H1 (cell line): ENCODE measurements around the gene RASSF4. TPM values are rescaled to one million over a fixed set of nuclear protein-coding genes. Genes with fewer than 3 reads are reported as not detected.

Experiments
- CTCF ChIA-PET: fragments of 300-600 bp; sonication (Branson Sonifier 250); formaldehyde crosslinking; loops from one replicate; lab custom pipeline; 2021; ENCODE audit not compliant: partially characterized antibody; lab: Charles Lee
- POLR2A ChIA-PET: fragments of 300-600 bp; sonication (Branson Sonifier 250); formaldehyde crosslinking; loops from one replicate; lab custom pipeline; 2021; ENCODE audit warnings: inconsistent platforms; ENCODE audit not compliant: partially characterized antibody; lab: Charles Lee
- DNase-seq, 2 experiments: peaks; one replicate each; pipeline versions ENCODE4 v3.0.0 to v3.0.0-alpha.2; 2010 to 2022; ENCODE audit warnings: low spot score in 2 of 2, low read depth in 1 of 2, mixed read lengths in 1 of 2
- FAIRE-seq: peaks from 2 replicates; lab custom pipeline; 2011; peaks lifted over from hg19 to GRCh38; lab: Jason Lieb, UNC
- H2AFZ ChIP-seq: 2 replicates; pipeline ENCODE4 v1.8.1; 2012; ENCODE audit warnings: low read length, inconsistent platforms
- H2AK5ac ChIP-seq: 2 replicates; pipeline ENCODE4 v1.6.1; 2013; ENCODE audit warnings: low read depth, low read length
- H2BK120ac ChIP-seq: replicated peaks from 2 replicates; pipeline ENCODE3; 2013; ENCODE audit warnings: low read depth, low read length, inconsistent platforms
- H2BK12ac ChIP-seq: 2 replicates; pipeline ENCODE4 v1.6.1; 2013; ENCODE audit warnings: low read depth, low read length
- H2BK15ac ChIP-seq: 2 replicates; pipeline ENCODE4 v1.6.1; 2013; ENCODE audit warnings: low read length
- H2BK20ac ChIP-seq: 2 replicates; pipeline ENCODE4 v1.6.1; 2013; ENCODE audit warnings: low read length
- H2BK5ac ChIP-seq: 2 replicates; pipeline ENCODE4 v1.6.1; 2013; ENCODE audit warnings: low read depth, low read length
- H3K14ac ChIP-seq: 2 replicates; pipeline ENCODE4 v1.6.1; 2013; ENCODE audit warnings: inconsistent platforms; ENCODE audit not compliant: insufficient read length
- H3K18ac ChIP-seq: 2 replicates; pipeline ENCODE4 v1.6.1; 2013; ENCODE audit warnings: low read length; ENCODE audit errors: extremely low read depth
- H3K23ac ChIP-seq: 2 replicates; pipeline ENCODE4 v1.6.1; 2013; ENCODE audit warnings: inconsistent platforms; ENCODE audit not compliant: insufficient read length
- H3K23me2 ChIP-seq: 2 replicates; pipeline ENCODE4 v1.6.1; 2013; ENCODE audit warnings: low read depth, low read length
- H3K27ac ChIP-seq: 2 replicates; pipeline ENCODE4 v1.6.1; 2011; ENCODE audit warnings: low read depth, low read length, inconsistent platforms
- H3K27me3 ChIP-seq, 4 experiments: replicated peaks in 1 of 4; 1 replicate in 1 of 4; 2 replicates in 3 of 4; pipeline versions ENCODE4 v1.6.1 to v1.8.1; 2011 to 2013; ENCODE audit warnings: low read length in 3 of 4, mild to moderate bottlenecking in 3 of 4, inconsistent platforms in 2 of 4, mixed read lengths in 2 of 4, moderate library complexity in 1 of 4; ENCODE audit not compliant: control insufficient read depth in 3 of 4, insufficient read depth in 3 of 4; ENCODE audit errors: extremely low read depth in 1 of 4
- H3K36me3 ChIP-seq, 4 experiments: 2 replicates each; pipeline versions ENCODE4 v1.6.1 to v1.8.1; 2011 to 2013; ENCODE audit warnings: mild to moderate bottlenecking in 4 of 4, low read length in 3 of 4, moderate library complexity in 2 of 4, control low read depth in 1 of 4, inconsistent platforms in 1 of 4; ENCODE audit not compliant: insufficient read depth in 4 of 4, control insufficient read depth in 2 of 4
- H3K4ac ChIP-seq: replicated peaks from 2 replicates; pipeline ENCODE3; 2013; ENCODE audit warnings: low read length, low read depth, mixed read lengths, inconsistent platforms; ENCODE audit not compliant: insufficient read length
- H3K4me1 ChIP-seq, 4 experiments: replicated peaks in 1 of 4; 1 replicate in 1 of 4; 2 replicates in 3 of 4; pipeline versions ENCODE4 v1.6.1 to v1.8.1; 2011 to 2013; ENCODE audit warnings: low read length in 3 of 4, inconsistent platforms in 2 of 4, mixed read lengths in 1 of 4; ENCODE audit not compliant: insufficient read depth in 4 of 4, control insufficient read depth in 3 of 4
- H3K4me2 ChIP-seq, 2 experiments: 2 replicates each; pipeline versions ENCODE4 v1.6.1 to v1.8.1; 2011 to 2013; ENCODE audit warnings: low read depth in 2 of 2, low read length in 2 of 2, control low read depth in 1 of 2, inconsistent platforms in 1 of 2, mild to moderate bottlenecking in 1 of 2; ENCODE audit not compliant: insufficient read depth in 1 of 2
- H3K4me3 ChIP-seq, 4 experiments: fragments of 200-600, 300-600 bp in 1 of 4; sonication (generic), shearing (Covaris generic), sonication (Bioruptor Twin) in 1 of 4; 2 replicates each; pipeline versions ENCODE4 v1.5.1 to v1.8.1; 2011 to 2016; ENCODE audit warnings: low read length in 4 of 4, low read depth in 3 of 4, control low read depth in 2 of 4, inconsistent platforms in 2 of 4, mild to moderate bottlenecking in 2 of 4, mixed read lengths in 1 of 4, moderate library complexity in 1 of 4; ENCODE audit not compliant: insufficient read depth in 2 of 4; ENCODE audit errors: extremely low read depth in 1 of 4
- H3K56ac ChIP-seq: replicated peaks from 2 replicates; pipeline ENCODE3; 2013; ENCODE audit warnings: low read depth, mild to moderate bottlenecking, mixed read lengths, low read length, inconsistent platforms; ENCODE audit not compliant: insufficient read length
- H3K79me1 ChIP-seq: 2 replicates; pipeline ENCODE4 v1.6.1; 2013; ENCODE audit warnings: low read depth, low read length, control low read depth
- H3K79me2 ChIP-seq, 2 experiments: 2 replicates each; pipeline versions ENCODE4 v1.6.1 to v1.8.1; 2012 to 2013; ENCODE audit warnings: low read length in 2 of 2, mild to moderate bottlenecking in 2 of 2, inconsistent platforms in 1 of 2; ENCODE audit not compliant: insufficient read depth in 2 of 2, control insufficient read depth in 1 of 2
- H3K9ac ChIP-seq, 4 experiments: replicated peaks in 1 of 4; 1 replicate in 1 of 4; 2 replicates in 3 of 4; pipeline versions ENCODE4 v1.6.1 to v1.8.1; 2011 to 2013; ENCODE audit warnings: low read depth in 3 of 4, low read length in 3 of 4, control low read depth in 2 of 4, mild to moderate bottlenecking in 2 of 4, moderate library complexity in 2 of 4, inconsistent platforms in 1 of 4; ENCODE audit errors: extremely low read depth in 1 of 4
- H3K9me3 ChIP-seq, 2 experiments: 2 replicates each; pipeline versions ENCODE4 v1.6.1 to v1.8.1; 2012 to 2013; ENCODE audit warnings: mild to moderate bottlenecking in 2 of 2, moderate library complexity in 2 of 2, control low read depth in 1 of 2, inconsistent platforms in 1 of 2, low read depth in 1 of 2, low read length in 1 of 2, mixed read lengths in 1 of 2; ENCODE audit not compliant: insufficient read depth in 2 of 2
- H4K20me1 ChIP-seq, 2 experiments: replicated peaks in 1 of 2; 2 replicates each; pipeline versions ENCODE3 to v1.8.1; 2011 to 2013; ENCODE audit warnings: inconsistent platforms in 2 of 2, low read length in 2 of 2, mild to moderate bottlenecking in 1 of 2; ENCODE audit not compliant: insufficient read depth in 2 of 2, control insufficient read depth in 1 of 2
- H4K5ac ChIP-seq: 2 replicates; pipeline ENCODE4 v1.6.1; 2013; ENCODE audit warnings: low read length, low read depth, mixed read lengths, inconsistent platforms; ENCODE audit not compliant: insufficient read length
- H4K8ac ChIP-seq: 2 replicates; pipeline ENCODE4 v1.8.0; 2013; ENCODE audit warnings: mild to moderate bottlenecking, moderate library complexity, low read length, inconsistent platforms; ENCODE audit not compliant: insufficient read depth; ENCODE audit errors: extremely low read depth
- H4K91ac ChIP-seq: replicated peaks from 2 replicates; pipeline ENCODE3; 2013; ENCODE audit warnings: low read length, mixed read lengths, inconsistent platforms; ENCODE audit not compliant: insufficient read length
- BACH1 ChIP-seq: IDR thresholded peaks from 2 replicates; pipeline ENCODE4 v1.6.1; 2012; ENCODE audit warnings: low read length, improper control_type of control experiment
- CHD2 ChIP-seq: IDR thresholded peaks from 2 replicates; pipeline ENCODE4 v1.6.1; 2012; ENCODE audit warnings: low read length, improper control_type of control experiment
- FOSL1 ChIP-seq: IDR thresholded peaks from 2 replicates; pipeline ENCODE4 v1.6.1; 2011; ENCODE audit warnings: mild to moderate bottlenecking, low read depth, low read length, moderate library complexity; ENCODE audit not compliant: insufficient read depth
- GTF2F1 ChIP-seq: IDR thresholded peaks from 2 replicates; pipeline ENCODE4 v1.6.1; 2012; ENCODE audit warnings: low read depth, low read length, improper control_type of control experiment, borderline replicate concordance
- HDAC6 ChIP-seq: IDR thresholded peaks from one replicate; pipeline ENCODE4 v1.7.1; 2012; ENCODE audit warnings: low read depth, mild to moderate bottlenecking, inconsistent platforms, low read length, moderate library complexity
- KDM5A ChIP-seq: fragments of 200-600 bp; IDR thresholded peaks from 2 replicates; pipeline ENCODE4 v1.7.1; 2012; ENCODE audit warnings: mild to moderate bottlenecking, low read length, inconsistent platforms, mixed read lengths
- RNF2 ChIP-seq: fragments of 200-900, 300-1000 bp; sonication (generic); IDR thresholded peaks from 2 replicates; pipeline ENCODE4 v1.7.1; 2016; ENCODE audit warnings: borderline replicate concordance, low read depth, mild to moderate bottlenecking, antibody characterized with exemption, low read length; ENCODE audit not compliant: poor library complexity, severe bottlenecking; ENCODE audit errors: missing control alignments
- SAP30 ChIP-seq: fragments of 300-600 bp; sonication (generic); IDR thresholded peaks from 2 replicates; pipeline ENCODE4 v1.7.1; 2012; ENCODE audit warnings: low read length, moderate library complexity, mild to moderate bottlenecking, inconsistent platforms; ENCODE audit not compliant: insufficient read depth, insufficient replicate concordance
- SIRT6 ChIP-seq: IDR thresholded peaks from one replicate; pipeline ENCODE4 v1.7.1; 2012; ENCODE audit warnings: low read length, inconsistent platforms
- SP1 ChIP-seq: IDR thresholded peaks from 2 replicates; pipeline ENCODE4 v1.6.1; 2011; ENCODE audit warnings: low read depth, low read length
- SP4 ChIP-seq: IDR thresholded peaks from 2 replicates; pipeline ENCODE4 v1.6.1; 2012; ENCODE audit warnings: low read length, inconsistent platforms
- YY1 ChIP-seq: IDR thresholded peaks from 2 replicates; pipeline ENCODE4 v1.6.1; 2011; ENCODE audit warnings: low read depth, mild to moderate bottlenecking, low read length
- WGBS, 2 experiments: shearing (Covaris generic) in 1 of 2; methylation state at CpG; one replicate each; pipeline versions ENCODE4 v1.1.6 to v1.1.7; 2013 to 2015; ENCODE audit warnings: low lambda C conversion rate in 2 of 2, mixed read lengths in 2 of 2, inconsistent platforms in 1 of 2, low coverage in 1 of 2, missing lambda C conversion rate in 1 of 2; ENCODE audit not compliant: insufficient replicate concordance in 2 of 2, insufficient coverage in 1 of 2, insufficient read length in 1 of 2; ENCODE audit errors: extremely low coverage in 1 of 2, missing lambda C conversion rate in 1 of 2; 5-methylcytosine and 5-hydroxymethylcytosine counted together
- polyA plus RNA-seq, 7 experiments: library from polyadenylated mRNA; depleted of rRNA in 3 of 7; stranded (reverse) in 5 of 7; unstranded in 2 of 7; fragments of >200 nt in 5 of 7; fragments of 200-250 nt in 2 of 7; gene quantifications; 1 replicate in 5 of 7; 2 replicates in 1 of 7; 4 replicates in 1 of 7; pipeline versions ENCODE4 v1.2.1 to v1.2.3, GENCODE V29; 2011 to 2013; ENCODE audit warnings: missing spikeins in 2 of 7, mixed read lengths in 2 of 7
- total RNA-seq: library from RNA; stranded (reverse); fragmentation: NEBNext Ultra II Directional; extraction: Animal tissue kit (Norgen Biotek cat#: 25700); gene quantifications from 2 replicates; pipeline ENCODE4 v1.2.1, GENCODE V29; 2021

The RASSF4 gene
- total and polyA plus RNA-seq, 2 of the 8 experiments (the other 6 are each of a cell fraction or from before 2014, with no cell fraction given): 14.3 to 14.5 TPM

DNA sequence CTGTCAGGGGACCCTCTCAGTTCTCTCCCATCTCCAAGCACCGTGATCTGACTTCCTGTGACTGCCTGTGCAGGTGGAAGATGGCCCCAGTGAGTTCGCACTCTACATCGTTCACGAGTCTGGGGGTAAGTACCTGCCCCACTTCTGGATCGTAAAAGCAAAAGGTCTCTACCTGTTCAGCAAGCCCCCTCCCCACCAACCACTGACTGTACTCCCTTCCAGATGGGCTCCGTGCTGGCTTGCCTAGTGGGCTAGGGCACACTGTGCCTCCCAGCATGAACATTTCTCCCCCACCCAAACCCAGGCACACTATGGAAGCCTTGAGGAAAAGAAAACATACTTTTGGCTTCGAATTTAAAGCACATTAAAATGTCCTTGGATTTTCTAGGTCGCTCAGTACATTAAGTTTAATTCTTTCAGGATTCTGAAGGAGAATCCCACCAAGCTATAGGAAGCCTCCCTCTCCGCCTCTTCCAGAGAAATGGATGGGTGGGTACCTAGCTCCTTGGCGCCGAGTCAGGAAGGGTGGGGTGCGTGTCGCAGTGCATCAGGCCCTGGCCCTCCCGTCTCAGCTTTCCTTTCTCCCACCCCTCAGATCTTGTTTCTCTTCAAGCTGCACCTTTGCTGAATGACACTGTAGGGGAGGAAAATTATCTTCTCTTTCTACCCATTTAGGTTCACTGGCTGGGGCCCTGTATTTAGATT lies 30.1 kb downstream of the RASSF4 start:
- no peak overlapping the region for H3K4ac ChIP-seq
- DNase-seq (peak in 1 of 2 experiments; percentile 44), FAIRE-seq (no peak)
- peak overlapping the region; percentile 6; the same call in 1 of the 2 replicates for H2BK5ac ChIP-seq
- H3K79me1 ChIP-seq: no peaks in the 10 kb centered on the region
- ChIA-PET CTCF (interaction anchor here (0.8 to 12.1 kb wide), 15 partner anchors 9 to 245 kb away, joined by 3 to 117 read pairs (median 4); partner anchors contain the start of genes DEPP1 and ZNF22), POLR2A (interaction anchor here (0.6 to 2.9 kb wide), 9 partner anchors 11 to 57 kb away, joined by 3 to 11 read pairs (median 4); partner anchors contain the start of genes DEPP1, RASSF4 and ZNF22)
- peaks cover 0 to 7% (median 1%) of the 10 kb centered on the region in 4 experiments; a peak in 1 of 8 replicates for H3K36me3 ChIP-seq
- no peaks in the 10 kb centered on the region for H3K23me2 ChIP-seq
- peak overlapping the region; percentile 85 for H2BK12ac ChIP-seq
- H3K27me3 ChIP-seq: peaks cover 0 to 3% (median 1%) of the 10 kb centered on the region in 4 experiments; a peak in 4 of 7 replicates
- peak overlapping the region; percentile 31 to 42 for H3K4me2 ChIP-seq
- H3K4me1 ChIP-seq: peaks cover 9 to 42% (median 27%) of the 10 kb centered on the region in 4 experiments; a peak in 6 of 7 replicates
- no peak overlapping the region for H2BK120ac ChIP-seq
- H4K5ac ChIP-seq: peak overlapping the region; percentile 47
- peak overlapping the region; percentile 67 for H4K91ac ChIP-seq
- peak overlapping the region; percentile 89 for H3K18ac ChIP-seq
- H3K9me3 ChIP-seq: no peaks in the 10 kb centered on the region
- H3K56ac ChIP-seq: no peak overlapping the region
- peak overlapping the region; percentile 78 for H2AK5ac ChIP-seq
- H2BK20ac ChIP-seq: 0 out of 2 replicates have a peak overlapping the region, but pooled peaks have one; percentile 75
- 0 out of 2 replicates have a peak overlapping the region, but pooled peaks have one; percentile 66 for H2BK15ac ChIP-seq
- no peak overlapping the region for H3K9ac ChIP-seq
- H3K4me3 ChIP-seq: peak overlapping the region in 2 of 4 experiments; percentile 14 to 16; a peak in 2 of 8 replicates
- no peaks in the 10 kb centered on the region for H4K20me1 ChIP-seq
- H3K79me2 ChIP-seq: no peaks in the 10 kb centered on the region
- no peak overlapping the region for H3K23ac ChIP-seq
- H3K14ac ChIP-seq: no peak overlapping the region
- no peak overlapping the region for H3K27ac ChIP-seq
- 53% methylated on average over 14 of the region's 14 CpGs; no CpG with 5 or more reads in 1 of the 2 experiments for WGBS, 2 experiments
- H4K8ac ChIP-seq: no peak overlapping the region
- H2AFZ ChIP-seq: no peak overlapping the region
- TF ChIP-seq CHD2: no peak
- TF ChIP-seq SP1: no peak
- TF ChIP-seq SAP30: no peak
- no peak for TF ChIP-seq BACH1
- no peak for TF ChIP-seq SIRT6
- no peak for TF ChIP-seq KDM5A
- TF ChIP-seq HDAC6: no peak
- TF ChIP-seq GTF2F1: no peak
- TF ChIP-seq SP4: no peak
- TF ChIP-seq RNF2: no peak
- TF ChIP-seq YY1: no peak
- TF ChIP-seq FOSL1: no peak
